Measurements from ENCODE around the gene CELF2.

Gene CELF2

DNA sequence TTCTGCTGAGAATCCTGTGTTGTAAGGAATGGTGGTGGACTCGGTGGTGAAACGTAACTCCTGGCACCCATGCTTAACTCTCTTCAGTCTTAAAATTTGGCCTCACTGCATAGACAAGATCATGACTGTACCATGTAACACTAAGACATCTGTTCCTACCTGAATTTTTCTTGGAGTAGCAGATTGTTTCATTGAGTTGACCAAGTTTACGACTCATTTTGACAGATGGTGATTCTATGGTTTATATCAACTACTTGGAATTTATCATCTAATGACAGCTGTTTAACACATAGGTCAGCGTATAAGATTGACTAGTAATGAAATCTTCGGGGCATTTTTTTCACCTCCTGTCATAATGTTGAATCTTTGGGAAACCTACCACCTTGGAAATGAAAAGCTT, 184.2 kb downstream of the CELF2 start:
- ChIA-PET CTCF (no interaction called here), POLR2A (no interaction called here)
- no peak for TF ChIP-seq CTCF (IDR thresholded peaks at IDR 0.05; ENCODE audit: insufficient read depth, low read length, missing control alignments)
- no peak overlapping the region for H3K4me3 ChIP-seq (ENCODE audit: low read depth, low read length)
- no peak for DNase-seq (ENCODE audit: low read depth, low spot score)

- ChIA-PET CTCF (interaction anchor here (0.8 kb wide), 1 partner anchor 24 kb away, joined by 3 read pairs; no protein-coding TSS in a partner anchor), POLR2A (no interaction called here)
- H3K4me3 ChIP-seq (ENCODE audit: low read depth, low read length) = no peak overlapping the region
- DNase-seq (ENCODE audit: low read depth, low spot score) = no peak
- no peak for TF ChIP-seq CTCF (IDR thresholded peaks at IDR 0.05; ENCODE audit: insufficient read depth, low read length, missing control alignments)
Measured at GRCh38 chr10:11204351-11204942, 186.8 kb downstream of the CELF2 start.

DNA sequence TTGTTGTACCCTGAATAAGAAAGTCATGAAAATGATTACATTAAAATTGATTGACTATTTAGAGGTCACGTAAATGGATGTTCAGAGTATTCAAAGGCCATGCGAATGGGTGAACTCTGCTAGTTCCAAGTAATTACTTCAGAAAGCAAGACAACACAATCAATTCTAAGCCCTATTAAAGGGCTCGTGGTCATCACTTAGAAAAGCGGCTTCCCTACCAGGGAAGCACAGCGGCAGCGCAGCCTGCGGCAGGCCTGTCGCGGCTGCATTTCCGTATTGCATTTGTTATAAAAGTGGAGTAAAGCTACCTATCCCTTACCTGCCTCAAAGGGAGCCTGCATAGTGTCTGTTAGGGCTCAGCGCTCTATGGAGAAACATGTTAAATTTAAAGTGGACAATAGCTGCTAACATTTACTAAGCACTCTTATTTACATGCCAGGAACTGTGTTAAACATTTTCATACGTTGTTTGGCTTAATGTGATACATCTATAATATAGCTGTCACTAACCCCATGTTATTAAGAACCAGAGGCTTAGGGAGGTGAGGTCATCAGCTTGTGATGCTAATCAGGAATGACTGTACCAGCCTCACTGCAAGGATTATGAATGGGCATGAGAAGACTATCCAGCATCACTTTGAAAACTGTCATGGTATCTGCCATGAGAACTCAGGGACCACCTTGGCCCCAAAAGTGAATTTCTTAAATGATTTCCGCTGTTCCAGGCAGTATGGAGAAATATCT, 187.5 kb downstream of the CELF2 start:
- CTCF ChIA-PET = interaction anchor here (0.7 kb wide), 1 partner anchor 13 kb away, joined by 3 read pairs; no protein-coding TSS in a partner anchor
- no peak overlapping the region for H3K4me3 ChIP-seq (ENCODE audit: low read depth, low read length)
- no peak for DNase-seq (ENCODE audit: low read depth, low spot score)
- TF ChIP-seq CTCF (IDR thresholded peaks at IDR 0.05; ENCODE audit: insufficient read depth, low read length, missing control alignments) = no peak
- POLR2A ChIA-PET = no interaction called here

GRCh38 chr10:11206676-11207559, 189.2 kb downstream of the CELF2 start:
- no peak for DNase-seq (ENCODE audit: low read depth, low spot score)
- TF ChIP-seq CTCF (IDR thresholded peaks at IDR 0.05; ENCODE audit: insufficient read depth, low read length, missing control alignments) = no peak
- no peak overlapping the region for H3K4me3 ChIP-seq (ENCODE audit: low read depth, low read length)
- POLR2A ChIA-PET = no interaction called here
- CTCF ChIA-PET = no interaction called here

GRCh38 chr10:11207560-11207844, 189.8 kb downstream of the CELF2 start:
- TF ChIP-seq CTCF (IDR thresholded peaks at IDR 0.05; ENCODE audit: insufficient read depth, low read length, missing control alignments) = no peak
- H3K4me3 ChIP-seq (ENCODE audit: low read depth, low read length) = no peak overlapping the region
- CTCF ChIA-PET = no interaction called here
- POLR2A ChIA-PET = no interaction called here
- no peak for DNase-seq (ENCODE audit: low read depth, low spot score)

DNA sequence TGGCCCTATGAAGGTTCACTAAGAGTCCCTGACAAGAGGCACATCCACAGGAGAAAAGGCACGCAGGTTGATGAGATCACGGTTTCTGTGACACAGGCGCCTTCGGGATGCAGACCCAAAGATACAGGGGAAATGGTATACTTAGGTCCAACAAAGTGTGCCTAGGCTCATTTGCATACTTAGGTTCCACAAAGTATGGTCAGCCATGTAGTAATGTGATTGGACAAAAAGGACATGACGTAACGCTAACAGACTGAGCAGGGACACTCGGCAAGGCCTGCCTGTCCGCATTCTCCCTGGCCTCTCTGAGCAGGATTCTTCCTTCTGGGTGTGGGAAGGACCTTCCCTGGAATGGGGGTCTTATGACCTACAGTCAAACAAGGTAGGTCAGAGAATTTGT, 190.6 kb downstream of the CELF2 start:
- POLR2A ChIA-PET = no interaction called here
- DNase-seq (ENCODE audit: low read depth, low spot score) = no peak
- no peak overlapping the region for H3K4me3 ChIP-seq (ENCODE audit: low read depth, low read length)
- no peak for TF ChIP-seq CTCF (IDR thresholded peaks at IDR 0.05; ENCODE audit: insufficient read depth, low read length, missing control alignments)
- CTCF ChIA-PET = no interaction called here
